ENCODE measurements around the gene MUC7. TPM values are rescaled to one million over a fixed set of nuclear protein-coding genes. Genes with fewer than 3 reads are reported as not detected.

The MUC7 gene
- not detected in 2 replicates for total RNA-seq

DNA sequence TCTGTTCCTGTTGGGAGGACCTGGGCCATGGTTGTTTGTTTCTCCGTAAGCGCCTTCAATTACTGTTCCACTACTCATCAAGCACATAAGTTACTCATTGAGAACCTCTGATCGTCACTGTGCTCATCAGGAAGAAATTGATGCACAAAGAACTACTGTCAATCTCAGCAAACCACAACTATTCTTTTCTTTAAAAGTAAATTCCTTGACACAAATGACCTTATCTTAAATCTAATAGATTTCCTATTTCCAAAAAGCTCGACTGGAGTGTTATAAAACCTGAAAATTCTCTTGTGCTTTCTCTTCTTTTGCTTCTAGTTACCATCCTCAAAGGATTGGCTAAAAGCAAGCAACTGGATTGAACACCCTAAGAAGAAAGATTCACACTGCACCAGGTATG is at the start of gene MUC7:
TSS of gene MUC7 (plus strand) at position 301 of the 400 bp plus-strand sequence. CDS start 1,825 bp downstream, outside the sequence.
- H3K36me3 ChIP-seq (ENCODE audit: insufficient read depth, low read length), result no peaks in the 10 kb centered on the region
- no peaks in the 10 kb centered on the region for H4K20me1 ChIP-seq (ENCODE audit: insufficient read depth, low read length)
- no peaks in the 10 kb centered on the region for H3K79me2 ChIP-seq (ENCODE audit: insufficient read depth, low read length)
- no peaks in the 10 kb centered on the region for H3K4me1 ChIP-seq (ENCODE audit: insufficient read depth, low read length)
- H3K4me2 ChIP-seq (ENCODE audit: insufficient read depth, low read length), result no peak within 1 kb of the TSS
- H3K9me3 ChIP-seq (ENCODE audit: low read depth, low read length), result no peaks in the 10 kb centered on the region
- H3K4me3 ChIP-seq (ENCODE audit: insufficient read depth, low read length), result no peak within 1 kb of the TSS
- H3K27me3 ChIP-seq (ENCODE audit: insufficient read depth, low read length), result no peaks in the 10 kb centered on the region
- H2AFZ ChIP-seq (ENCODE audit: low read length), result no peak within 1 kb of the TSS
- no peak for DNase-seq (ENCODE audit: insufficient read length, low spot score, missing footprints)
- no peak within 1 kb of the TSS for H3K27ac ChIP-seq (ENCODE audit: low read depth, low read length)
- TF ChIP-seq, protein P1, sequence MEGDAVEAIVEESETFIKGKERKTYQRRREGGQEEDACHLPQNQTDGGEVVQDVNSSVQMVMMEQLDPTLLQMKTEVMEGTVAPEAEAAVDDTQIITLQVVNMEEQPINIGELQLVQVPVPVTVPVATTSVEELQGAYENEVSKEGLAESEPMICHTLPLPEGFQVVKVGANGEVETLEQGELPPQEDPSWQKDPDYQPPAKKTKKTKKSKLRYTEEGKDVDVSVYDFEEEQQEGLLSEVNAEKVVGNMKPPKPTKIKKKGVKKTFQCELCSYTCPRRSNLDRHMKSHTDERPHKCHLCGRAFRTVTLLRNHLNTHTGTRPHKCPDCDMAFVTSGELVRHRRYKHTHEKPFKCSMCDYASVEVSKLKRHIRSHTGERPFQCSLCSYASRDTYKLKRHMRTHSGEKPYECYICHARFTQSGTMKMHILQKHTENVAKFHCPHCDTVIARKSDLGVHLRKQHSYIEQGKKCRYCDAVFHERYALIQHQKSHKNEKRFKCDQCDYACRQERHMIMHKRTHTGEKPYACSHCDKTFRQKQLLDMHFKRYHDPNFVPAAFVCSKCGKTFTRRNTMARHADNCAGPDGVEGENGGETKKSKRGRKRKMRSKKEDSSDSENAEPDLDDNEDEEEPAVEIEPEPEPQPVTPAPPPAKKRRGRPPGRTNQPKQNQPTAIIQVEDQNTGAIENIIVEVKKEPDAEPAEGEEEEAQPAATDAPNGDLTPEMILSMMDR (IDR thresholded peaks at IDR 0.05; ENCODE audit: extremely low read depth, low read depth, low read length), result no peak

DNA sequence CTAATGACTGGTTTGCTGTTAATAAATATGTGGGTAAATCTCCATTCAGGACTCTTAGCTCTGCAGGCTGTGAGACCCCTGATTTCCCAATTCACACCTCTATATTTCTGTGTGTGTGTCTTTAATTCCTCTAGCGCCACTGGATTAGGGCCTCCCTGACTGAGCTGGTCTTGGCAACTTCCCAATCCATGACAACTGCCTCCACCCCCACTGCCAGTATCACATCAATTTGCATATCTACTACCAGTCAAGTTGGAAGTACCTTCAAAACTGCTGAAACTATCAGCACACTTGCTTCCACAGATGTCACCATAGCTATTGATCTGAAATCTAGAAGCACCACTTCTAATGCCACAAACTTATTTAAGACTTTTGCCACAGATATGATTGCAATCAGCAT is 46.7 kb upstream of the MUC7 start:
- H3K27ac ChIP-seq (ENCODE audit: low read depth, low read length), result no peak overlapping the region
- no peak overlapping the region for H2AFZ ChIP-seq (ENCODE audit: low read length)
- TF ChIP-seq, protein P1 (IDR thresholded peaks at IDR 0.05; ENCODE audit: extremely low read depth, low read depth, low read length), result no peak
- no peak overlapping the region for H3K4me2 ChIP-seq (ENCODE audit: insufficient read depth, low read length)
- H3K36me3 ChIP-seq (ENCODE audit: insufficient read depth, low read length), result no peaks in the 10 kb centered on the region
- no peaks in the 10 kb centered on the region for H3K9me3 ChIP-seq (ENCODE audit: low read depth, low read length)
- H3K4me3 ChIP-seq (ENCODE audit: insufficient read depth, low read length), result no peak overlapping the region
- no peak for DNase-seq (ENCODE audit: insufficient read length, low spot score, missing footprints)
- no peaks in the 10 kb centered on the region for H3K79me2 ChIP-seq (ENCODE audit: insufficient read depth, low read length)
- H4K20me1 ChIP-seq (ENCODE audit: insufficient read depth, low read length), result no peaks in the 10 kb centered on the region
- H3K27me3 ChIP-seq (ENCODE audit: insufficient read depth, low read length), result no peaks in the 10 kb centered on the region
- H3K4me1 ChIP-seq (ENCODE audit: insufficient read depth, low read length), result no peaks in the 10 kb centered on the region

DNA sequence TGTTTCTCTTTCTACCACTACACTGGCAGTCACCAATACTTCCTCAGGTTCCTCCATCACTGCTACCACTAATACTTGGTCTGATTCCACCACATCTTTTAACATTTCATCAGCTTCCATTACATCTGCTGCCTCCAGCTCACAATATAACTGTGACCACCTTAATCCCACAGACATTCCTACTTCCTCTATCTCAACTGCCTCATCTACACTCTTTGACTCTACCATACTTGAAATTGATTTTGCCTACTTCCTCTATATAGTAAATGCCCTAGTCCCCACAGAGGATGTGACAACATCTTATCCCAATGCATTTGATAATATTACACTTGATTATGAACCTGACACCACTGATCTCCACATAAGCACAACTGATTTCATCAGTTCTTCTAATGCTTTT is 45.2 kb upstream of the MUC7 start:
- H3K9me3 ChIP-seq (ENCODE audit: low read depth, low read length), result no peaks in the 10 kb centered on the region
- no peaks in the 10 kb centered on the region for H4K20me1 ChIP-seq (ENCODE audit: insufficient read depth, low read length)
- H3K27ac ChIP-seq (ENCODE audit: low read depth, low read length), result no peak overlapping the region
- H2AFZ ChIP-seq (ENCODE audit: low read length), result no peak overlapping the region
- no peaks in the 10 kb centered on the region for H3K4me1 ChIP-seq (ENCODE audit: insufficient read depth, low read length)
- no peaks in the 10 kb centered on the region for H3K36me3 ChIP-seq (ENCODE audit: insufficient read depth, low read length)
- no peaks in the 10 kb centered on the region for H3K27me3 ChIP-seq (ENCODE audit: insufficient read depth, low read length)
- no peaks in the 10 kb centered on the region for H3K79me2 ChIP-seq (ENCODE audit: insufficient read depth, low read length)
- no peak overlapping the region for H3K4me2 ChIP-seq (ENCODE audit: insufficient read depth, low read length)
- TF ChIP-seq, protein P1 (IDR thresholded peaks at IDR 0.05; ENCODE audit: extremely low read depth, low read depth, low read length), result no peak
- DNase-seq (ENCODE audit: insufficient read length, low spot score, missing footprints), result no peak
- H3K4me3 ChIP-seq (ENCODE audit: insufficient read depth, low read length), result no peak overlapping the region

DNA sequence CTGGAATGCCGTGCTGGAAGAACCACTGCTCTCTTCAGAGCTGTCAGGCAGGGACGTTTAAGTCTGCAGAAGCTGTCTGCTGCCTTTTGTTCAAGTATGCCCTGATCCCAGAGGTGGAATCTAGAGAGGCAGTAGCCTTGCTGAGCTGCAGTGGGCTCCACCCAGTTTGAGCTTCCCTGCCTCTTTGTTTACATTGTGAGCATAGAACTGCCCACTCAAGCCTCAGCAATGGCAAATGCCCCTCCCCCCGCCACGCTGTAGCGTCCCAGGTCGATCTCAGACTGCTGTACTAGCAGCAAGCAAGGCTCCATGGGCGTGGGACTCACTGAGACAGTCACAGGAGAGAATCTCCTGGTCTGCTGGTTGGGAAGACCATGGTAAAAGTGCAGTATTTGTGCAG is 34.8 kb upstream of the MUC7 start:
- TF ChIP-seq, protein P1 (IDR thresholded peaks at IDR 0.05; ENCODE audit: extremely low read depth, low read depth, low read length), result no peak
- no peak overlapping the region for H3K27ac ChIP-seq (ENCODE audit: low read depth, low read length)
- H3K4me3 ChIP-seq (ENCODE audit: insufficient read depth, low read length), result no peak overlapping the region
- no peaks in the 10 kb centered on the region for H3K9me3 ChIP-seq (ENCODE audit: low read depth, low read length)
- no peak for DNase-seq (ENCODE audit: insufficient read length, low spot score, missing footprints)
- no peak overlapping the region for H3K4me2 ChIP-seq (ENCODE audit: insufficient read depth, low read length)
- no peak overlapping the region for H2AFZ ChIP-seq (ENCODE audit: low read length)
- no peaks in the 10 kb centered on the region for H3K36me3 ChIP-seq (ENCODE audit: insufficient read depth, low read length)
- no peaks in the 10 kb centered on the region for H3K27me3 ChIP-seq (ENCODE audit: insufficient read depth, low read length)
- H4K20me1 ChIP-seq (ENCODE audit: insufficient read depth, low read length), result no peaks in the 10 kb centered on the region
- H3K79me2 ChIP-seq (ENCODE audit: insufficient read depth, low read length), result no peaks in the 10 kb centered on the region
- H3K4me1 ChIP-seq (ENCODE audit: insufficient read depth, low read length), result no peaks in the 10 kb centered on the region
